GM21717 (cell line): ENCODE data around the gene CAMK1D.

Experiments used
- ATAC-seq: cut with Tn5 transposase; IDR thresholded peaks from one replicate; pipeline ENCODE4 v1.9.1; 2021; ENCODE audit warnings: mild to moderate bottlenecking, moderate library complexity; ENCODE audit not compliant: unreplicated experiment

CAMK1D gene

GRCh38 chr10:12872577-12872976 is 523.2 kb downstream of the CAMK1D start:
- ATAC-seq, result no peak

- no peak for ATAC-seq
Observed at GRCh38 chr10:12873172-12873571, 523.8 kb downstream of the CAMK1D start.

- ATAC-seq, result no peak
Observed at GRCh38 chr10:12874501-12874900, 525.2 kb downstream of the CAMK1D start.

GRCh38 chr10:12875100-12875499 is 525.8 kb downstream of the CAMK1D start:
- ATAC-seq, result no peak

- ATAC-seq, result no peak
Observed at GRCh38 chr10:12876266-12876665, 526.9 kb downstream of the CAMK1D start.

- ATAC-seq, result no peak
Observed at GRCh38 chr10:12877150-12877549, 527.8 kb downstream of the CAMK1D start.

GRCh38 chr10:12880423-12880822 is 531.1 kb downstream of the CAMK1D start:
- ATAC-seq, result no peak

- no peak for ATAC-seq
Observed at GRCh38 chr10:12884851-12885250, 535.5 kb downstream of the CAMK1D start.
